BLaER1 (cell line): ENCODE measurements around the gene GSG1L.

Source experiments
- H3K27ac ChIP-seq: shearing (Covaris generic); formaldehyde crosslinking; 2 replicates; pipeline ENCODE4 v1.8.1; 2022
- H3K27me3 ChIP-seq: shearing (Covaris generic); formaldehyde crosslinking; 2 replicates; pipeline ENCODE4 v1.8.1; 2022
- H3K36me3 ChIP-seq: shearing (Covaris generic); formaldehyde crosslinking; 2 replicates; pipeline ENCODE4 v1.8.1; 2022
- H3K4me1 ChIP-seq: shearing (Covaris generic); formaldehyde crosslinking; 2 replicates; pipeline ENCODE4 v1.8.1; 2022
- H3K4me2 ChIP-seq: shearing (Covaris generic); formaldehyde crosslinking; 2 replicates; pipeline ENCODE4 v1.8.1; 2022
- H3K4me3 ChIP-seq: shearing (Covaris generic); formaldehyde crosslinking; 2 replicates; pipeline ENCODE4 v1.8.1; 2022
- H3K9ac ChIP-seq: shearing (Covaris generic); formaldehyde crosslinking; 2 replicates; pipeline ENCODE4 v1.8.1; 2022
- H3K9me3 ChIP-seq: shearing (Covaris generic); formaldehyde crosslinking; 2 replicates; pipeline ENCODE4 v1.8.1; 2022
- H4K20me1 ChIP-seq: shearing (Covaris generic); formaldehyde crosslinking; 2 replicates; pipeline ENCODE4 v1.8.1; 2022
- Cebpa-rat ChIP-seq: shearing (Covaris generic); IDR thresholded peaks from 2 replicates; pipeline ENCODE4 v1.8.1; 2022

The GSG1L gene

GRCh38 chr16:28104404-28104803 lies 40.9 kb upstream of the GSG1L start:
- H3K9ac ChIP-seq = no peak overlapping the region

DNA sequence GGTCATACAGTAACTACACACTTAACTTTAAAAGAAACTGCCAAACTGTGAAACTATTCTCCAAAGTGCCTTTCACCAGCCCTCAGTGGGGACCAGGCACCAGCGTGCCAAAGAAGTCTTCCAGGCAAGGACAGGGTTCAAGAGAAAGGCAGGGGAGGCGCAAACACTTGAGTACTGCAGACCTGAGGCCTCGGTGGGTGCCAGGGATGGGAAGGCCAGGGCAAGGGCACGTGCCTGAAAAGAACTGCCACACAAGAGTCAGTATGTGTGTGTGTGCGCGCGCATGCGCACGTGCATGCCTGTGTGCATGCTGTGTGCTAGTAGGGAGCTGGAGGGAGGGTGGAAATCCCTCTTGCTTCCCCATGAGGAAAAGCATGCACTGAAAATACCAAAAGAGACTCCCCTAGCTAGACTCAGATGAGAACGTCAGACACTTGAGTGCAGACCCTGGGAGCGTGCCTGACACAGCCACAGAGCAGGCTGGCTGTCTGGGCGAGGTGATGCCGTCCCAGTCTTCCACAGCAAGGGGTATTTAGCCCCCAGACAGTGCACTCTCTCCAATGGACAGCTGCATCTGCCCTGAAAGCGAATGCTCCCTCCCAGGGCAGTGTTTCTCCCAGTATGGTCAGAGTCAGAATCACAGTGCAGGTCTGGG lies 40.1 kb upstream of the GSG1L start:
- H3K9me3 ChIP-seq = no peaks in the 10 kb centered on the region
- H3K27ac ChIP-seq = no peak overlapping the region
- H3K4me3 ChIP-seq = no peak overlapping the region
- H3K9ac ChIP-seq = no peak overlapping the region
- peaks cover 100% of the 10 kb centered on the region for H3K36me3 ChIP-seq
- TF ChIP-seq Cebpa-rat = no peak
- peaks cover 44% of the 10 kb centered on the region for H4K20me1 ChIP-seq
- H3K27me3 ChIP-seq = no peaks in the 10 kb centered on the region
- no peaks in the 10 kb centered on the region for H3K4me1 ChIP-seq
- H3K4me2 ChIP-seq = no peak overlapping the region

More at GRCh38 chr16:28104404-28104803, 40.9 kb upstream of the GSG1L start:
- Histone ChIP-seq H4K20me1 (peaks cover 44% of the 10 kb centered on the region), H3K9me3 (no peaks in the 10 kb centered on the region), H3K36me3 (peaks cover 100% of the 10 kb centered on the region), H3K27me3 (no peaks in the 10 kb centered on the region), H3K4me2 (no peak overlapping the region), H3K27ac (no peak overlapping the region), H3K4me3 (no peak overlapping the region), H3K4me1 (no peaks in the 10 kb centered on the region)
- no peak for TF ChIP-seq Cebpa-rat

DNA sequence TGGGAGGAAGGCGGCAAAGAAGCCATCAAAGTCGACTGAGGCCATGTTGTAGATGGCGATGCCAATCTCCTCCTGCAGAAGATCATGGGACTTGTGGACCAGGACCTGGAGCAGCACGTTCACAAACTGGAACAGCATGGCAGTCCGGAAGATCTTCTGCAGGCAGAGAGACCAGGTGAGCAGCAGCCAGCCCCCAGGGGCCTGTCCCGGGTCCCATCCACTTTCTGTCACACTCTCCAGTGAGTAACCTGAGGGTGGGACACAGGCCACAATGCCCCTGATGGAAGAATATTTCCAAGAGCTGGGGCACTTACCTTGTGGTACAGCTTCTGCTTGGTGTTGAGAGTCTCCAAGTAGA lies 38.0 kb upstream of the GSG1L start:
- Histone ChIP-seq H3K27me3 (no peaks in the 10 kb centered on the region), H3K9me3 (no peaks in the 10 kb centered on the region), H3K27ac (no peak overlapping the region), H3K36me3 (peaks cover 98% of the 10 kb centered on the region), H3K4me1 (no peaks in the 10 kb centered on the region), H4K20me1 (peaks cover 41% of the 10 kb centered on the region), H3K4me2 (no peak overlapping the region), H3K9ac (no peak overlapping the region), H3K4me3 (no peak overlapping the region)
- no peak for TF ChIP-seq Cebpa-rat

GRCh38 chr16:28100810-28101532 lies 37.5 kb upstream of the GSG1L start:
- H3K27me3 ChIP-seq = no peaks in the 10 kb centered on the region
- H3K27ac ChIP-seq = no peak overlapping the region
- H4K20me1 ChIP-seq = peaks cover 41% of the 10 kb centered on the region
- H3K4me3 ChIP-seq = no peak overlapping the region
- no peak overlapping the region for H3K9ac ChIP-seq
- no peaks in the 10 kb centered on the region for H3K9me3 ChIP-seq
- peaks cover 98% of the 10 kb centered on the region for H3K36me3 ChIP-seq
- no peaks in the 10 kb centered on the region for H3K4me1 ChIP-seq
- TF ChIP-seq Cebpa-rat = no peak
- no peak overlapping the region for H3K4me2 ChIP-seq

GRCh38 chr16:28098959-28099945 lies 35.7 kb upstream of the GSG1L start:
- Histone ChIP-seq H3K27me3 (no peaks in the 10 kb centered on the region), H3K9me3 (no peaks in the 10 kb centered on the region), H3K36me3 (peaks cover 86% of the 10 kb centered on the region), H3K4me2 (no peak overlapping the region), H3K9ac (no peak overlapping the region), H3K4me3 (no peak overlapping the region), H4K20me1 (peaks cover 41% of the 10 kb centered on the region), H3K4me1 (no peaks in the 10 kb centered on the region), H3K27ac (no peak overlapping the region)
- TF ChIP-seq Cebpa-rat = no peak

DNA sequence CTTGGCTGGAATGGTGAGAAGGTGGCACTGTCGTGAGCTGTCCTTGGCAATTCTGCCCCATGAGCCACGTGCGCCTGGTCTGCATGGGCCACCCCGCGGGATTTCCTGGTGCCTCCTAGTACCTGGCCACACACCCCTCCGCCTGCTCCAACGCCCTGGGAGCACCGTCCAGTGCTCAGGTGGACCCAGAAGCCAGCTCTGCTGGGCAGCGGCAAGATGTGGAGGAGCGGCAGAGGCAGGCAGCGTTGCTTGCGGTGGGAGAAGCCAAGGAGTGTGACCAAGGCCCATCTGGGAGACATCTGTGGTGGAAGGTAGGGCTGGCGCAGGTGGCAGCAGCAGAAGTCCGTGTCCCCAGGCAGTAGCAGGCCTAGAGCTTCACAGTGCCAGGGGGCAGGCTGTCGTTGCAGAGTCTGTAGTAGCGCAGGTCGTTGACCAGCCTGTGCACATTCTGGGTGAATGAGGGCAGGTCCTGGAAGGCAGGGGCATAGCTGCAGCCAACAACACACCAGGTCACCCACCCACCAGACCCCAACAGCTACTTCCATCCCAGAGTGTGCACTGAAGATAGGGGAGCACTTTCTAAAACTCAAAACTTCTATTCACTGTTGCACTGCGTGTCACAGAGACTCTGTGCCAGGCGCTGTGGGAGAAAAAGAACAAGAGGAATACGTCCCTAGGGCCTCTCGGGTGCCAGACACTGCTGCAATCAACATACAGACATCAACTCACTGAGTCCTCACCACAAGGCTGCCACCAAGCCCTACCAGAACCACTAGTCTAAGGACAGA lies 34.9 kb upstream of the GSG1L start:
- TF ChIP-seq Cebpa-rat = no peak
- Histone ChIP-seq H4K20me1 (peaks cover 41% of the 10 kb centered on the region), H3K4me3 (no peak overlapping the region), H3K27me3 (no peaks in the 10 kb centered on the region), H3K4me1 (no peaks in the 10 kb centered on the region), H3K36me3 (peaks cover 77% of the 10 kb centered on the region), H3K9me3 (no peaks in the 10 kb centered on the region), H3K4me2 (no peak overlapping the region), H3K9ac (no peak overlapping the region), H3K27ac (no peak overlapping the region)

DNA sequence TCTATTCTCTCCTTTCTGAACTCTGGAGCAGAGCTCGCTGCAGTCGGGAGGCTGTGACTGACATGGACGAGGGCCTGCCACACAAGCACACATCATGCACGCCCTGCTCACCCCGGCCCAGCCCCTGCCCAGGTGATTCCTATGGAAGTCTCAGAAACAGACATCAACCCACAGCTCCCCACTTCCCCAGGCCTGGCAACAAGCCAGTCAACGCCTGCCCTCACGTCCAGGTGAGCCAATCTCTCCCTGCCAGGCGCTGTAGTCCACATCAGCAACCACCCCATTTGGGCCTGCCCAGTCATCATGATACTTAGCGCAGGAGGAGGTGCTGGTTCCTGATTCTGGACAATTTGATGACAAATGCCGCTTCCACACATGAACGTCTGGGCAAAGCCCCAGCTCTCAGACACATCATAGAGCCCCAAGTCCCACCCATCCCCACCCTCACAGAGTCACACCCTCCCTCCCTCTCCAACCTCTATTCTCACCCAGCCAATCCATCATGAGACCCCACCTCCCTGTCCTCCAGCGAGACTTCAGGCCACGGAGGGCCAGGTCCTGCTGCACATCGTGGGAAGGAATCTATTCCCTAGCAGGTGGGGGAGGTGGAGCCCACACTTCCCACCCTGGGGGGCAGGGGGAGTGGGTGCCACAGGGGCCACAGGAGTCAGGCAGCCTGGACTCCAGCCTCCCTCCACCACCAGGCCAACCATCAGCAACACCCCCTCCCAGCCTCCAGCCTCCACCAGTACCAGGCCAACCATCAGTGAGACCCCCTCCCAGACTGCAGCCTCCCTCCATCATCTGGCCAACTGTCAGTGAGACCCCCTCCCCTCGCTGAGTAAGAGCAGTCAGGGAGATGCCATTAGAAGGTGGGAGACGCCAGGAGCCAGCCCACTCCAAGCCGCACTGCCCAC lies 33.7 kb upstream of the GSG1L start:
- Histone ChIP-seq H3K4me3 (no peak overlapping the region), H3K27ac (no peak overlapping the region), H3K9me3 (no peaks in the 10 kb centered on the region)

GRCh38 chr16:28093385-28093725 lies 29.8 kb upstream of the GSG1L start:
- H3K27ac ChIP-seq = no peak overlapping the region
- H3K4me3 ChIP-seq = no peak overlapping the region
- peaks cover 4% of the 10 kb centered on the region for H4K20me1 ChIP-seq
- H3K27me3 ChIP-seq = no peaks in the 10 kb centered on the region
- H3K36me3 ChIP-seq = peaks cover 27% of the 10 kb centered on the region
- no peaks in the 10 kb centered on the region for H3K9me3 ChIP-seq
- no peak for TF ChIP-seq Cebpa-rat
- H3K4me2 ChIP-seq = no peak overlapping the region
- peaks cover 6% of the 10 kb centered on the region; the same call in 1 of the 2 replicates for H3K4me1 ChIP-seq
- no peak overlapping the region for H3K9ac ChIP-seq

More for the DNA sequence above, 33.7 kb upstream of the GSG1L start:
- no peaks in the 10 kb centered on the region for H3K4me1 ChIP-seq
- no peak for TF ChIP-seq Cebpa-rat
- H4K20me1 ChIP-seq = peaks cover 32% of the 10 kb centered on the region
- H3K9ac ChIP-seq = no peak overlapping the region
- no peak overlapping the region for H3K4me2 ChIP-seq
- peaks cover 66% of the 10 kb centered on the region for H3K36me3 ChIP-seq
- H3K27me3 ChIP-seq = no peaks in the 10 kb centered on the region
